DOHH2 (cell line): ENCODE results near the gene PCMT1.

Source experiments
- EZH2phosphoT487 ChIP-seq: fragments of 200-600 bp; sonication (generic); IDR thresholded peaks from 2 replicates; pipeline ENCODE4 v1.6.1; 2017; ENCODE audit warnings: borderline replicate concordance, mild to moderate bottlenecking, antibody characterized with exemption, low read length, moderate library complexity, mixed read lengths
- TF ChIP-seq, protein P1 (sequence below): fragments of 200-600 bp; sonication (generic); IDR thresholded peaks from one replicate; pipeline ENCODE4 v1.5.1; 2014; ENCODE audit warnings: antibody characterized with exemption, mild to moderate bottlenecking, low read depth, low read length; ENCODE audit not compliant: poor library complexity, severe bottlenecking

GRCh38 chr6:149755300-149756260 lies 6.0 kb downstream of the PCMT1 start:
- TF ChIP-seq, protein P1, sequence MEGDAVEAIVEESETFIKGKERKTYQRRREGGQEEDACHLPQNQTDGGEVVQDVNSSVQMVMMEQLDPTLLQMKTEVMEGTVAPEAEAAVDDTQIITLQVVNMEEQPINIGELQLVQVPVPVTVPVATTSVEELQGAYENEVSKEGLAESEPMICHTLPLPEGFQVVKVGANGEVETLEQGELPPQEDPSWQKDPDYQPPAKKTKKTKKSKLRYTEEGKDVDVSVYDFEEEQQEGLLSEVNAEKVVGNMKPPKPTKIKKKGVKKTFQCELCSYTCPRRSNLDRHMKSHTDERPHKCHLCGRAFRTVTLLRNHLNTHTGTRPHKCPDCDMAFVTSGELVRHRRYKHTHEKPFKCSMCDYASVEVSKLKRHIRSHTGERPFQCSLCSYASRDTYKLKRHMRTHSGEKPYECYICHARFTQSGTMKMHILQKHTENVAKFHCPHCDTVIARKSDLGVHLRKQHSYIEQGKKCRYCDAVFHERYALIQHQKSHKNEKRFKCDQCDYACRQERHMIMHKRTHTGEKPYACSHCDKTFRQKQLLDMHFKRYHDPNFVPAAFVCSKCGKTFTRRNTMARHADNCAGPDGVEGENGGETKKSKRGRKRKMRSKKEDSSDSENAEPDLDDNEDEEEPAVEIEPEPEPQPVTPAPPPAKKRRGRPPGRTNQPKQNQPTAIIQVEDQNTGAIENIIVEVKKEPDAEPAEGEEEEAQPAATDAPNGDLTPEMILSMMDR = no peak
- TF ChIP-seq EZH2phosphoT487 = no peak
